Suprapubic skin (tissue), 4 donors: ENCODE data around the gene CTXND2. TPM values are rescaled to one million over a fixed set of nuclear protein-coding genes. Genes with fewer than 3 reads are reported as not detected.
"Not testable (repeated sequence)": the region's sequence is repeated elsewhere in the genome, so short reads cannot be mapped to it uniquely, and the experiment has no call there.

Source experiments
- DNase-seq, 2 donors: peaks; one replicate each; pipeline ENCODE4 v3.0.0-alpha.2; 2019; ENCODE audit warnings: low spot score in 2 of 2
- H3K27ac ChIP-seq: fragments of 200-600 bp; sonication (generic); one replicate; pipeline ENCODE4 v1.5.1; 2019
- H3K27me3 ChIP-seq: fragments of 200-600 bp; sonication (generic); one replicate; pipeline ENCODE4 v1.5.1; 2019
- H3K36me3 ChIP-seq: fragments of 200-600 bp; sonication (generic); one replicate; pipeline ENCODE4 v1.5.1; 2019
- H3K4me1 ChIP-seq: fragments of 200-600 bp; sonication (generic); one replicate; pipeline ENCODE4 v1.5.1; 2019
- H3K4me3 ChIP-seq: fragments of 200-600 bp; sonication (generic); one replicate; pipeline ENCODE4 v1.5.1; 2019; ENCODE audit warnings: mild to moderate bottlenecking
- H3K9me3 ChIP-seq: fragments of 200-600 bp; sonication (generic); one replicate; pipeline ENCODE4 v1.5.1; 2019
- CTCF ChIP-seq, 2 donors: fragments of 200-600 bp in 1 of 2; fragments of 450-650 bp in 1 of 2; sonication (generic) in 1 of 2; IDR thresholded peaks; one replicate each; pipeline ENCODE4 v1.5.1; 2016 to 2019; ENCODE audit warnings: antibody characterized with exemption in 2 of 2, mild to moderate bottlenecking in 1 of 2, moderate library complexity in 1 of 2
- EP300 ChIP-seq: sonication (generic); formaldehyde crosslinking; IDR thresholded peaks from one replicate; pipeline ENCODE4 v1.6.1; 2017; ENCODE audit warnings: antibody characterized with exemption
- POLR2A ChIP-seq, 2 donors: fragments of 450-650 bp; IDR thresholded peaks; one replicate each; pipeline ENCODE4 v1.6.1; 2017; ENCODE audit warnings: antibody characterized with exemption in 2 of 2, mild to moderate bottlenecking in 2 of 2, moderate library complexity in 2 of 2
- POLR2AphosphoS5 ChIP-seq, 3 donors: sonication (generic); formaldehyde crosslinking; IDR thresholded peaks; one replicate each; pipeline ENCODE4 v1.6.1; 2017; ENCODE audit warnings: antibody characterized with exemption in 3 of 3
- whole genome bisulfite sequencing: methylation state at CpG from one replicate; pipeline ENCODE4 v1.1.5; 2018; 5-methylcytosine and 5-hydroxymethylcytosine counted together
- total RNA-seq, 4 donors: library from RNA; depleted of rRNA; stranded (reverse); fragments of >200 nt; gene quantifications; one replicate each; pipeline ENCODE4 v1.1.0, GENCODE V29; 2016

CTXND2 gene
- total RNA-seq, 4 donors from 2014 or later = not detected

GRCh38 chr1:150928286-150928685, 41.4 kb downstream of the CTXND2 start:
- Histone ChIP-seq H3K9me3 (no peaks in the 10 kb centered on the region), H3K4me1 (peaks cover 18% of the 10 kb centered on the region), H3K27ac (no peak overlapping the region), H3K27me3 (no peaks in the 10 kb centered on the region), H3K36me3 (peaks cover 55% of the 10 kb centered on the region), H3K4me3 (no peak overlapping the region)
- no peak for DNase-seq
- WGBS = 94% methylated on average over 3 of the region's 3 CpGs
- no peak for TF ChIP-seq POLR2AphosphoS5 (IDR thresholded peaks at IDR 0.05)
- no peak for TF ChIP-seq EP300
- no peak for TF ChIP-seq POLR2A (IDR thresholded peaks at IDR 0.05)
- no peak for TF ChIP-seq CTCF (IDR thresholded peaks at IDR 0.05)

- H3K4me3 ChIP-seq, H3K27me3 ChIP-seq, H3K27ac ChIP-seq, DNase-seq, H3K9me3 ChIP-seq: not testable (repeated sequence)
- WGBS = 98% methylated on average over 6 of the region's 6 CpGs
- Histone ChIP-seq H3K36me3 (peaks cover 58% of the 10 kb centered on the region), H3K4me1 (peaks cover 18% of the 10 kb centered on the region)
Measured at GRCh38 chr1:150928775-150929174, 41.8 kb downstream of the CTXND2 start.

- no peaks in the 10 kb centered on the region for H3K9me3 ChIP-seq
- no peaks in the 10 kb centered on the region for H3K27me3 ChIP-seq
- H3K4me3 ChIP-seq = no peak overlapping the region
- H3K27ac ChIP-seq = no peak overlapping the region
- WGBS = 95% methylated on average over 1 of the region's 1 CpG
- peaks cover 9% of the 10 kb centered on the region for H3K4me1 ChIP-seq
- peaks cover 83% of the 10 kb centered on the region for H3K36me3 ChIP-seq
- TF ChIP-seq POLR2AphosphoS5 (IDR thresholded peaks at IDR 0.05) = no peak
- no peak for TF ChIP-seq POLR2A (IDR thresholded peaks at IDR 0.05)
- no peak for TF ChIP-seq CTCF (IDR thresholded peaks at IDR 0.05)
- no peak for TF ChIP-seq EP300
- no peak for DNase-seq
Measured at GRCh38 chr1:150931773-150932172, 44.8 kb downstream of the CTXND2 start.

GRCh38 chr1:150944856-150945255, 57.9 kb downstream of the CTXND2 start:
- H3K27me3 ChIP-seq = no peaks in the 10 kb centered on the region
- H3K36me3 ChIP-seq = peaks cover 100% of the 10 kb centered on the region
- 86% methylated on average over 5 of the region's 5 CpGs for WGBS
- TF ChIP-seq POLR2A (IDR thresholded peaks at IDR 0.05) (no peak), CTCF (IDR thresholded peaks at IDR 0.05) (no peak), POLR2AphosphoS5 (IDR thresholded peaks at IDR 0.05) (no peak), EP300 (no peak)
- H3K4me3 ChIP-seq = no peak overlapping the region
- no peaks in the 10 kb centered on the region for H3K4me1 ChIP-seq
- no peaks in the 10 kb centered on the region for H3K9me3 ChIP-seq
- no peak overlapping the region for H3K27ac ChIP-seq
- DNase-seq = peak in 1 of 2 donors; percentile 24

- no peak for DNase-seq
- WGBS = 93% methylated on average over 3 of the region's 3 CpGs
- no peak overlapping the region for H3K27ac ChIP-seq
- TF ChIP-seq POLR2A (IDR thresholded peaks at IDR 0.05) (no peak), CTCF (IDR thresholded peaks at IDR 0.05) (no peak), EP300 (no peak), POLR2AphosphoS5 (IDR thresholded peaks at IDR 0.05) (no peak)
- H3K36me3 ChIP-seq = peaks cover 84% of the 10 kb centered on the region
- no peaks in the 10 kb centered on the region for H3K4me1 ChIP-seq
- no peak overlapping the region for H3K4me3 ChIP-seq
- H3K9me3 ChIP-seq = no peaks in the 10 kb centered on the region
- H3K27me3 ChIP-seq = no peaks in the 10 kb centered on the region
Measured at GRCh38 chr1:150954708-150955107, 67.8 kb downstream of the CTXND2 start.

- DNase-seq = no peak
- H3K36me3 ChIP-seq = peaks cover 84% of the 10 kb centered on the region
- TF ChIP-seq POLR2AphosphoS5 (IDR thresholded peaks at IDR 0.05) (no peak), CTCF (IDR thresholded peaks at IDR 0.05) (no peak), EP300 (no peak), POLR2A (IDR thresholded peaks at IDR 0.05) (no peak)
- H3K27ac ChIP-seq = no peak overlapping the region
- no peak overlapping the region for H3K4me3 ChIP-seq
- H3K27me3 ChIP-seq = no peaks in the 10 kb centered on the region
- no peaks in the 10 kb centered on the region for H3K4me1 ChIP-seq
- H3K9me3 ChIP-seq = no peaks in the 10 kb centered on the region
Measured at GRCh38 chr1:150955280-150955679, 68.3 kb downstream of the CTXND2 start.
